WTC11 (cell line): Measurements from ENCODE around the gene EXTL1.

ENCODE experiments used
- CBFB ChIP-seq: sonication (generic); formaldehyde crosslinking; IDR thresholded peaks from 2 replicates; pipeline ENCODE4 v1.8.1; 2022; ENCODE audit warnings: mild to moderate bottlenecking, low read depth, missing genetic modification reagents
- CREM ChIP-seq: sonication (generic); formaldehyde crosslinking; IDR thresholded peaks from 2 replicates; pipeline ENCODE4 v1.8.1; 2022; ENCODE audit warnings: mild to moderate bottlenecking, missing genetic modification reagents, moderate library complexity
- FOXJ3 ChIP-seq: sonication (generic); formaldehyde crosslinking; IDR thresholded peaks from 2 replicates; pipeline ENCODE4 v1.9.0; 2021; ENCODE audit warnings: missing genetic modification reagents, mild to moderate bottlenecking, borderline replicate concordance
- GABPB1 ChIP-seq: sonication (generic); formaldehyde crosslinking; IDR thresholded peaks from 2 replicates; pipeline ENCODE4 v1.8.1; 2023; ENCODE audit warnings: mild to moderate bottlenecking, missing genetic modification reagents
- NFYB ChIP-seq: sonication (generic); formaldehyde crosslinking; conservative IDR thresholded peaks from 2 replicates; pipeline ENCODE4 v1.8.0; 2022; ENCODE audit warnings: low read depth, missing genetic modification reagents
- TF ChIP-seq, protein P1 (sequence below): fragments of 200-600 bp; IDR thresholded peaks from 2 replicates; pipeline ENCODE4 v1.8.0; 2022; ENCODE audit warnings: antibody characterized with exemption

DNA sequence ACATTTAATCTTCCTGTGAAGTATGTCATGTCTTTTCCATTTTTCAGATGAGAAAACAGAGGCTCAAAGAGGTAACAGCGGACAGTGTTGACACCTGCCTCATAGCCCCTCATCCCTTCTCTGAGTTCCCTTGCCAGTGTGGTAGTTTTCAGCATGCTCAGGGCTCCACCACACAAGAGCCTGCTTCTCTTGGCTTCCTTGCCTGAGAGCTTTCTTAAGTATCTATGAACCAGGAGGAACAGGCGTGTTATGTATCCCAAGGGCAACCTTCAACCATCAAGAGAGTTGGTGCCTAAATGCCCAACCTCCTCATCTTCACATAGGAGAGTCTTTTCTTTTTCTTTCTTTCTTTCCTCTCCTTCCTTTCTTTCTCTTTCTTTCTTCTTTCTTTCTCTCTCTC lies 17.8 kb upstream of the EXTL1 start:
- TF ChIP-seq, protein P1, sequence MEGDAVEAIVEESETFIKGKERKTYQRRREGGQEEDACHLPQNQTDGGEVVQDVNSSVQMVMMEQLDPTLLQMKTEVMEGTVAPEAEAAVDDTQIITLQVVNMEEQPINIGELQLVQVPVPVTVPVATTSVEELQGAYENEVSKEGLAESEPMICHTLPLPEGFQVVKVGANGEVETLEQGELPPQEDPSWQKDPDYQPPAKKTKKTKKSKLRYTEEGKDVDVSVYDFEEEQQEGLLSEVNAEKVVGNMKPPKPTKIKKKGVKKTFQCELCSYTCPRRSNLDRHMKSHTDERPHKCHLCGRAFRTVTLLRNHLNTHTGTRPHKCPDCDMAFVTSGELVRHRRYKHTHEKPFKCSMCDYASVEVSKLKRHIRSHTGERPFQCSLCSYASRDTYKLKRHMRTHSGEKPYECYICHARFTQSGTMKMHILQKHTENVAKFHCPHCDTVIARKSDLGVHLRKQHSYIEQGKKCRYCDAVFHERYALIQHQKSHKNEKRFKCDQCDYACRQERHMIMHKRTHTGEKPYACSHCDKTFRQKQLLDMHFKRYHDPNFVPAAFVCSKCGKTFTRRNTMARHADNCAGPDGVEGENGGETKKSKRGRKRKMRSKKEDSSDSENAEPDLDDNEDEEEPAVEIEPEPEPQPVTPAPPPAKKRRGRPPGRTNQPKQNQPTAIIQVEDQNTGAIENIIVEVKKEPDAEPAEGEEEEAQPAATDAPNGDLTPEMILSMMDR, result no peak
- TF ChIP-seq FOXJ3 (CRISPR knock-in tag), result no peak
- no peak for TF ChIP-seq NFYB (CRISPR knock-in tag)
- no peak for TF ChIP-seq GABPB1
- TF ChIP-seq CBFB (CRISPR knock-in tag), result no peak
- TF ChIP-seq CREM, result no peak
